HUES64 (cell line): ENCODE data around the gene MIS12.

Source experiments
- H3K27ac ChIP-seq: 2 replicates; pipeline ENCODE4 v1.7.0; 2013; ENCODE audit warnings: low read depth, low read length, inconsistent platforms
- H3K27me3 ChIP-seq: 2 replicates; pipeline ENCODE4 v1.6.1; 2013; ENCODE audit warnings: mild to moderate bottlenecking, low read length; ENCODE audit not compliant: insufficient read depth
- H3K36me3 ChIP-seq: 2 replicates; pipeline ENCODE4 v1.6.1; 2013; ENCODE audit warnings: mild to moderate bottlenecking, low read length; ENCODE audit not compliant: insufficient read depth
- H3K4me1 ChIP-seq: 2 replicates; pipeline ENCODE4 v1.6.1; 2013; ENCODE audit warnings: mild to moderate bottlenecking, low read length, moderate library complexity; ENCODE audit not compliant: insufficient read depth
- H3K4me3 ChIP-seq: 2 replicates; pipeline ENCODE4 v1.5.1; 2013; ENCODE audit warnings: mild to moderate bottlenecking, low read length, moderate library complexity
- H3K9ac ChIP-seq: 2 replicates; pipeline ENCODE4 v1.6.1; 2013; ENCODE audit warnings: mild to moderate bottlenecking, low read depth, low read length
- H3K9me3 ChIP-seq: 2 replicates; pipeline ENCODE4 v1.6.1; 2013; ENCODE audit warnings: low read depth, low read length; ENCODE audit not compliant: insufficient read depth
- WGBS: fragments of 150-250, 120-280 bp; methylation state at CpG from one replicate; pipeline ENCODE4 v1.1.7; 2013; ENCODE audit warnings: missing lambda C conversion rate; 5-methylcytosine and 5-hydroxymethylcytosine counted together

Gene MIS12

GRCh38 chr17:5539286-5539685 is 52.9 kb downstream of the MIS12 start:
- Histone ChIP-seq H3K9me3 (no peaks in the 10 kb centered on the region), H3K4me3 (no peak overlapping the region), H3K9ac (no peak overlapping the region), H3K4me1 (no peaks in the 10 kb centered on the region), H3K27me3 (no peaks in the 10 kb centered on the region), H3K27ac (no peak overlapping the region), H3K36me3 (no peaks in the 10 kb centered on the region)
- WGBS = 95% methylated on average over 8 of the region's 8 CpGs

- 92% methylated on average over 7 of the region's 7 CpGs for WGBS
- no peaks in the 10 kb centered on the region for H3K27me3 ChIP-seq
Observed at GRCh38 chr17:5540321-5540720, 54.0 kb downstream of the MIS12 start.

More at GRCh38 chr17:5540321-5540720, 54.0 kb downstream of the MIS12 start:
- Histone ChIP-seq H3K4me1 (no peaks in the 10 kb centered on the region), H3K9ac (no peak overlapping the region), H3K27ac (no peak overlapping the region), H3K36me3 (no peaks in the 10 kb centered on the region), H3K4me3 (no peak overlapping the region), H3K9me3 (no peaks in the 10 kb centered on the region)
